Suprapubic skin (tissue), 3 donors: ENCODE results near the gene PVR.

Experiments
- CTCF ChIP-seq, 2 donors: fragments of 200-600 bp in 1 of 2; fragments of 450-650 bp in 1 of 2; sonication (generic) in 1 of 2; IDR thresholded peaks; one replicate each; pipeline ENCODE4 v1.5.1; 2016 to 2019; ENCODE audit warnings: antibody characterized with exemption in 2 of 2, mild to moderate bottlenecking in 1 of 2, moderate library complexity in 1 of 2
- EP300 ChIP-seq: sonication (generic); formaldehyde crosslinking; IDR thresholded peaks from one replicate; pipeline ENCODE4 v1.6.1; 2017; ENCODE audit warnings: antibody characterized with exemption

- TF ChIP-seq EP300 (no peak), CTCF (IDR thresholded peaks at IDR 0.05) (no peak)
Measured at GRCh38 chr19:44614313-44614712, 29.4 kb upstream of the PVR start.
